ENCODE data around the gene E4F1.

Gene E4F1

DNA sequence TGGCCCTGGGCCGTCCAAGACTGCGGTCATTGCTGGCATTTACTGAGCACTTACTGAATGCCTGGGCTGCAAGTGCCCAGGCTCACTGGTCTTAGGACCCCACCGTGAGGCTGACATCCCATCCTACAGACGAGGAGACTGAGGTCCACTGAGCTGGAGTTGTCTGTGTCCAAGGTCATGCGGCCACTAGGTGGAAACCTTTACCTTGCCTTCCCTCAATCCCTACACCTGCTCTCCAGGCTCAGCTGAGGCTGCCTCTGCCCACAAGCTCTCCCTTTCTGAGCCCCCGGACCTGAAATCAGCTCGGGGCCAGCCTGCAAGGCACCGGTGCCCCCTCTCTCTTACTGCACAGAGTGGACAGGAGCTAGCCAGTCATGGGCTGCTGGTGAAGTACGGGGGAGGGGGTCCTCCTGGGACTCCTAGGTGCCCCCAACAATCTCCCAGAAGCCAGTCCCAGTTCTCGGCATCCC is 28.5 kb upstream of the E4F1 start:
- H3K4me3 ChIP-seq (replicated peaks; ENCODE audit: low read depth, low read length), result no peak overlapping the region
- DNase-seq (ENCODE audit: low read depth), result peak; percentile 51
- TF ChIP-seq, protein P1, sequence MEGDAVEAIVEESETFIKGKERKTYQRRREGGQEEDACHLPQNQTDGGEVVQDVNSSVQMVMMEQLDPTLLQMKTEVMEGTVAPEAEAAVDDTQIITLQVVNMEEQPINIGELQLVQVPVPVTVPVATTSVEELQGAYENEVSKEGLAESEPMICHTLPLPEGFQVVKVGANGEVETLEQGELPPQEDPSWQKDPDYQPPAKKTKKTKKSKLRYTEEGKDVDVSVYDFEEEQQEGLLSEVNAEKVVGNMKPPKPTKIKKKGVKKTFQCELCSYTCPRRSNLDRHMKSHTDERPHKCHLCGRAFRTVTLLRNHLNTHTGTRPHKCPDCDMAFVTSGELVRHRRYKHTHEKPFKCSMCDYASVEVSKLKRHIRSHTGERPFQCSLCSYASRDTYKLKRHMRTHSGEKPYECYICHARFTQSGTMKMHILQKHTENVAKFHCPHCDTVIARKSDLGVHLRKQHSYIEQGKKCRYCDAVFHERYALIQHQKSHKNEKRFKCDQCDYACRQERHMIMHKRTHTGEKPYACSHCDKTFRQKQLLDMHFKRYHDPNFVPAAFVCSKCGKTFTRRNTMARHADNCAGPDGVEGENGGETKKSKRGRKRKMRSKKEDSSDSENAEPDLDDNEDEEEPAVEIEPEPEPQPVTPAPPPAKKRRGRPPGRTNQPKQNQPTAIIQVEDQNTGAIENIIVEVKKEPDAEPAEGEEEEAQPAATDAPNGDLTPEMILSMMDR (IDR thresholded peaks at IDR 0.05; ENCODE audit: low read length, missing control alignments), result peak; percentile 34

DNA sequence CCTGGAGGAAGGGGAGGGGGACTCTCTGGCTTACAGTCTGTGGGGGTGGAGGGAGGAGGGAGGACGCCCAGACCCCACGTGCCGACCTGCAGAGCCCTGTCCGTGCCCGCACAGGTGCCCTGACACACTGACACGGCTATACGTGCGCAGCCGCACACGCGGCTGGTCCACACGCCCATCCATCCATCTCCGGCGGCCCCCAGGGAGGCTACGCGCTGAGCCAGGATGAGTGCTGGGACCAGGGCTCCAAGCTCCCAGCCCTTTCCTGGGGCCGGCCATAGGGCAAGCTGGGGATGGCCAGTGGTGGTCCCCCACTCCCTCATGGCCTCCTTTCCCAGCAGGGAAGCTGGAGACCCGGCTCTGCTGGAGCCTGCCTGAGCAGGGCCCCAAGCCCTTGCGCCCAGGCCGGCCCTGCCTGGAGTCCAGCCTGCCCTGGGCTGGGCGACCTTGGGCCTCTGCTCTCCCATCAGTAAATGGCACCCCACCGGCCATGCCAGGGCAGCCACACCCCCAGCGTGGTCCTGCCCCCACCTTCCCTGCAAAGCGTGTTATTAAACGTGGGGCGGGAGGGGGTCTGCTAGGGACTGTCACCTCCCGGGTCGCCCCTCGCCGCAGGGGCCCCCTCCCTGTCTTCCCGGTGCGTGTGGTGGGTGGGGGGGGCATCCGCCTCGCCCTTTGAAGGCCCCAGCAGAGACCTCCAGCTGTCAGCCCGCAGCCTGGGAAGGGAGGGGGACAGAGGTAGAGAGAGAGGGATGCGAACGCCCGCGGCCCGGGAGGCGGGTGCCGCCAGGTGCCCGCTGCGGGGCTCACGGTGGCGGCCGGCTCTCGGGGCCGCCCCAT is 27.8 kb upstream of the E4F1 start:
- no peak overlapping the region for H3K4me3 ChIP-seq (replicated peaks; ENCODE audit: low read depth, low read length)
- TF ChIP-seq, protein P1 (IDR thresholded peaks at IDR 0.05; ENCODE audit: low read length, missing control alignments), result no peak

DNA sequence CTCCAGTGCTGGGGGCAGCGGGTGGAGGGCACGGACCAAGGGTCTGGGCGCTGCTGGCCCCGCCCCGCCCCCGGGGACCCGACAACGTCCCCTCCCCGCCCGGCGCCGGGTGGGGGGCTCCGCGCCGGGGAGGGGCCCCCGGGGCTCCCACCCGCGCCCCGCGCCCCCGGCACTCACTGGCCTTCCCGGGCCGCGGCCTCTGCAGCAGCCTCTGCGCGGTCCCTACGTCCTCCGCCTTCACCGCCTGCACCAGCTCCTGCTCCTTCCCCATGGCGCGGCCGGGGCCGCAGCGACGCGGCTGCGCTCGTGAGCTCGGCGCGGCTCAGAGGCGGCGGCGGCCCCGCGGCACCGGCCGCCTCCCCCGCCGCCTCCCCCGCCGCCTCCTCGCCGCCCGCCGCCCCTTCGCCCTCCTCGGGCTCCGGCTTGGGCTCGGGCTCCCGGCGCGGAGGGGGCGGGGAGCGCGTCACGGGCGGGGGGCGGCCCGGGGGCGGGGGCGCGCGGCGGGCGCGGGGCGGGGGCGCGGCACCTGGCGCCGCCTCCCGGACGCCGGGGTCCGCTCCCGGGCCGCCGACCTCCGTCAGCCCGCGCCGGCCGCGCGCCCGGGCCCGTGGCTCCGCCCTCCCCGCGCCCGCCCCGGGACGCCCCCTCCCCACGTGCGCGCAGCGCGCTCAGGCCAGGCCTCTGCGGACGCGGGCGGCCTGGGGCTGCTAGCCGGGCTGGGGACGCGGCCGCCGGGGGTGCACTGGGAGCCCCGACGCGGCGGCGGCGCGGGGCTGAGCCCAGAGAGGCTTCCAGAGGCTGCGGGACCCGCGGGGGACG is 27.0 kb upstream of the E4F1 start, which contains the start of gene CASKIN1:
Gene CASKIN1, minus strand, starts transcription at position 444 of the 819 bp plus-strand sequence. Its CDS starts 173 bp downstream, at position 271.
- H3K4me3 ChIP-seq (replicated peaks; ENCODE audit: low read depth, low read length), result no peak within 1 kb of the TSS
- TF ChIP-seq, protein P1 (IDR thresholded peaks at IDR 0.05; ENCODE audit: low read length, missing control alignments), result no peak
- DNase-seq (ENCODE audit: low read depth), result no peak

More for the DNA sequence above, 27.8 kb upstream of the E4F1 start:
- DNase-seq (ENCODE audit: low read depth), result no peak

DNA sequence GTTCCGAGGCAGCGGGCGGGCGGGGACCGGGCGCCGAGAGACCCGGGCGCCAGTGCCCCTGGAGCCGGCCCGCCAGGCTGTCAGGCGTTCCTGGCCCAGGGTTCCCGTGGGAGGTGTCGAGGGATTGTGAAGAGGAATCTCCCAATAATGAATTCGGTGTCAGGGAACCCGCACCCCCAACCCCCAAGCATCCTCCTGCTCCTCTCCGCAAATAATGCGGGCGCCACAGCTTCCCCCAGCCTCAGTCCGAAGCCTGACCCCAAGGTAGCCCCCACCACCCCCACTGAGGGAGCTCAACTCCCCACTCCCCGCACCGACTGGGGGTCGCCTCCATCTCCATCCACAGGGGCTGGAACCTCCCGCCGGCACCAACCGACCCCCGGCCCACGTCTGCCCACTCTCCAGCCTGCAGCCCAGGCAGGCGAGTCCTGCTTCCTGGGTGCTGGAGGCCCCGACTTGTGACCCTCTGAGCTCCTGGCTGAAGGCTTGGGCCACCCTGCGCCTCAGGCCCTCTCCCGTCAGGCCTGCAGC is 26.3 kb upstream of the E4F1 start:
- TF ChIP-seq, protein P1 (IDR thresholded peaks at IDR 0.05; ENCODE audit: low read length, missing control alignments), result no peak
- DNase-seq (ENCODE audit: low read depth), result no peak
- no peak overlapping the region for H3K4me3 ChIP-seq (replicated peaks; ENCODE audit: low read depth, low read length)

DNA sequence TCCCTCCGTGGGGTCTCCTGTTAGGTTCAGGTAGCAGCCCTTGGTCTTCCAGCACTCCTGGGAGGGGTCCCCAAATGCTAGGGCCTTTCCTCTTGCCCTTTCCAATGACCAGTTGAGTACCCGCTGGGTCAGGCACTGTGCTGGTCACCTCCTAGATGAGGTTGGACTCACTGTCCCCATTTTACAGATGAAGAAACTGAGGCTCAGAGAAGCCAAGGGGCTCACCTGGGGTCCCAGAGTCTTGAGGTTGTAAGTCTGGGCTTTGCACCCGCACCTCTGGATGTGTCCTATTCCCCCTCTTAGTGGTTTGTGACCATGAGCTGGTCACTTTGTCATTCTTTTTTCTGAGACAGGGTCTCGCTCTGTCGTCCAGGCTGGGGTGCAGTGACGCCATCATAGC is 25.6 kb upstream of the E4F1 start:
- H3K4me3 ChIP-seq (replicated peaks; ENCODE audit: low read depth, low read length), result no peak overlapping the region
- DNase-seq (ENCODE audit: low read depth), result no peak
- TF ChIP-seq, protein P1 (IDR thresholded peaks at IDR 0.05; ENCODE audit: low read length, missing control alignments), result no peak

DNA sequence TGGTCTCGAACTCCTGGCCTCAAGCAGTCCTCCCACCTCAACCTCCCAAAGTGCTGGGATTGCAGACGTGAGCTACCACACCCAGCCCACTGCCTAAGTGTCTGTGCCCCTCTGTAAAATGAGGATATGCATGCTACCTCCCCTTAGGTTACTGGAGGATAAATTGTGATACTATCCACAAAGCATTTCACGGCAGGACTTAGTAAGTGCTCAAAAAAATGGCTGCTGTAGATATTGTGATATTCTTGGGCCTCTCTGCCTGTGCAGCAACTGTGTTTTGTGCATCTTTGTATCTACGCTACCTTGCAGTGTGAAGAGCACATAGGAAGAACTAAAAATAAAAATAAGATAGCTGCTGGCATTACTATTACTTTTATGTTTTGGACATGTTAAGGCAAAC is 25.1 kb upstream of the E4F1 start:
- H3K4me3 ChIP-seq (replicated peaks; ENCODE audit: low read depth, low read length), result no peak overlapping the region
- TF ChIP-seq, protein P1 (IDR thresholded peaks at IDR 0.05; ENCODE audit: low read length, missing control alignments), result no peak
- no peak for DNase-seq (ENCODE audit: low read depth)
